ENCODE measurements around the gene UNC93B1.

UNC93B1 gene

GRCh38 chr11:68003846-68004550 is at the start of gene UNC93B1:
TSS of gene UNC93B1 (minus strand) at chr11:68004097. CDS start at chr11:68004043, 54 bp downstream.
- in situ Hi-C loops (cut with MboI; ENCODE audit: low sequenced_read_pairs, unreplicated experiment): no loop called here
- no peak for TF ChIP-seq CTCF (IDR thresholded peaks at IDR 0.05; ENCODE audit: borderline replicate concordance, control extremely low read depth, extremely low read depth, insufficient read depth, missing control alignments)
- peak; percentile 96 for DNase-seq (ENCODE audit: low spot score)

GRCh38 chr11:68053117-68053516 is 49.2 kb upstream of the UNC93B1 start:
- in situ Hi-C loops (cut with MboI; ENCODE audit: low sequenced_read_pairs, unreplicated experiment): no loop called here
- DNase-seq (ENCODE audit: low spot score): peak; percentile 34
- no peak for TF ChIP-seq CTCF (IDR thresholded peaks at IDR 0.05; ENCODE audit: borderline replicate concordance, control extremely low read depth, extremely low read depth, insufficient read depth, missing control alignments)

GRCh38 chr11:68052137-68052873 is 48.4 kb upstream of the UNC93B1 start:
- peak; percentile 25 for DNase-seq (ENCODE audit: low spot score)
- in situ Hi-C loops (cut with MboI; ENCODE audit: low sequenced_read_pairs, unreplicated experiment): no loop called here
- TF ChIP-seq CTCF (IDR thresholded peaks at IDR 0.05; ENCODE audit: borderline replicate concordance, control extremely low read depth, extremely low read depth, insufficient read depth, missing control alignments): no peak

- in situ Hi-C loops (cut with MboI; ENCODE audit: low sequenced_read_pairs, unreplicated experiment): no loop called here
- DNase-seq (ENCODE audit: low spot score): peak; percentile 27
- no peak for TF ChIP-seq CTCF (IDR thresholded peaks at IDR 0.05; ENCODE audit: borderline replicate concordance, control extremely low read depth, extremely low read depth, insufficient read depth, missing control alignments)
Observed at GRCh38 chr11:68051191-68052136, 47.6 kb upstream of the UNC93B1 start.

GRCh38 chr11:68050371-68050841 is 46.5 kb upstream of the UNC93B1 start:
- in situ Hi-C loops (cut with MboI; ENCODE audit: low sequenced_read_pairs, unreplicated experiment): no loop called here
- no peak for DNase-seq (ENCODE audit: low spot score)
- no peak for TF ChIP-seq CTCF (IDR thresholded peaks at IDR 0.05; ENCODE audit: borderline replicate concordance, control extremely low read depth, extremely low read depth, insufficient read depth, missing control alignments)

All from GM13976 (cell line).